ENCODE data around the gene CRKL. TPM values are rescaled to one million over a fixed set of nuclear protein-coding genes. Genes with fewer than 3 reads are reported as not detected.

Gene CRKL
- total and polyA plus RNA-seq, 8 donors, result 9.1 to 29.4 (median 18.3) TPM

DNA sequence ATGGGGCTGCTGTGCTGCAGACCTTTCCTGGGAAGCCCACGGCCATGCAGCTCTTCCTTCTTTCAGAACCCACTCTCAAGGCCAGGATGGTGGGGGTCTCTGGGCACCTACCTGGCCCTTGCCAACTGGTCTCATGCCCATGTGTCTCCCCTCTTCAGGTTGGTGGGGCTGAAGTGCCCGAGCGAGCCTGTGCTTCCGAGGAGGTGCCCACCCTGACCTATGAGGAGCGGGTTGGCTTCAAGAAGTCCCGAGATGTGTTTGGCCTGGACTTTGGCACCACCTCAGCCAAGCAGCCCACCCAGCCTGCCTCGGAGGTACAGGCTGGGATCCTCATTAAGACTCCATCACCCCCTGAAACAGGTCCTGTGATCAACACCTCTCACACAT, 74.8 kb downstream of the CRKL start:
- Histone ChIP-seq H3K4me1 (no peaks in the 10 kb centered on the region), H3K36me3 (peaks cover 0 to 23% (median 0%) of the 10 kb centered on the region in 3 donors), H3K27me3 (no peaks in the 10 kb centered on the region), H3K9me3 (no peaks in the 10 kb centered on the region), H3K4me3 (no peak overlapping the region), H3K27ac (no peak overlapping the region)
- DNase-seq, result no peak
- ATAC-seq, result no peak
- WGBS, 2 donors, result 85 to 95% methylated on average over 7 of the region's 7 CpGs
- no peak for TF ChIP-seq CTCF (IDR thresholded peaks at IDR 0.05)
- FAIRE-seq, result no peak
- intact Hi-C loops (cut with DNase I), result no loop called here

GRCh38 chr22:20992456-20993303, 75.5 kb downstream of the CRKL start:
- H3K36me3 ChIP-seq, result peaks cover 0 to 18% (median 0%) of the 10 kb centered on the region in 3 donors
- H3K27ac ChIP-seq, result no peak overlapping the region
- intact Hi-C loops (cut with DNase I), result no loop called here
- 87 to 90% methylated on average over 21 of the region's 21 CpGs for WGBS, 2 donors
- no peaks in the 10 kb centered on the region for H3K4me1 ChIP-seq
- no peak for TF ChIP-seq CTCF (IDR thresholded peaks at IDR 0.05)
- peak in 2 of 6 donors; percentile 51 to 70 for DNase-seq
- FAIRE-seq, result no peak
- H3K27me3 ChIP-seq, result no peaks in the 10 kb centered on the region
- H3K9me3 ChIP-seq, result no peaks in the 10 kb centered on the region
- ATAC-seq, result no peak
- no peak overlapping the region for H3K4me3 ChIP-seq

DNA sequence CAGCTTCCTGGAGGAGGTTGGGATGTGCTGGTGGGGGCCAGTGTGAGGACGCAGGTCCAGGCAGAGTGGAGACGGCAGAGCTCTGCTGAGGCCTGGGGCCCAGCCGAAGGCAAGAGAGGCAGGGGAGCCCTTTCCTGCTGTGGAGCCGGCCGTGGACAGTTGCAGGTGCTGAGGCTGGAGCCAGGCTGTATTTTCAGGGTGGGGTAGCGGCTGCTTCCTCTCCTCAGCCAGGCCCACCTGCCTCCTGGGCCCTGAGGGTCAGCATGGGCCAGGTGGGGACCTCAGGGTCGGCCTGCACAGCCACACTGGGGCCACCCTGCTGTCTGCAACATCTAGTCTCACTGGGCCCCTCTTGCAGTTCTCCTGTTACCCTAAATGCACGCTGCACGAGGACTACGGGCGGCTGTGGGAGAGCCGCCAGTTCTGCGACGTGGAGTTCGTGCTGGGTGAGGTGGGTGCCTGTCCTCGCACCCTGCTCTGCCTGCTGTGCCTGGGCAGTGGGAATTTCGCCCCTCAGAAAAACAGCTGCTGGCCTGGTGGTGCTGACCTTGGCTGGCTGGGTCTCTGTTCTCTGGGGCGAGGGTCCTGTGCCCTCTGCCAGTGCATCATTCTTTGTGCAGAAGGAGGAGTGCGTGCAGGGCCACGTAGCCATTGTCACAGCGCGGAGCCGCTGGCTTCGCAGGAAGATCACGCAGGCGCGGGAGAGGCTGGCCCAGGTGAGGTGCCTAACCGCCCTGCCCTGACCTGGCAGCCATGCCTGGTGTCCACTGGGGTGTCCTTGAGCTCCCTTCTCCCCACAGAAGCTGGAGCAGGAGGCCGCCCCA, 76.3 kb downstream of the CRKL start:
- WGBS, 2 donors, result 93 to 95% methylated on average over 29 of the region's 29 CpGs
- peaks cover 0 to 18% (median 0%) of the 10 kb centered on the region in 3 donors for H3K36me3 ChIP-seq
- FAIRE-seq (no peak), DNase-seq (peak in 2 of 6 donors; percentile 58 to 71), ATAC-seq (no peak)
- H3K27me3 ChIP-seq, result no peaks in the 10 kb centered on the region
- H3K9me3 ChIP-seq, result no peaks in the 10 kb centered on the region
- intact Hi-C loops (cut with DNase I), result no loop called here
- H3K4me3 ChIP-seq, result no peak overlapping the region
- no peak overlapping the region for H3K27ac ChIP-seq
- no peak for TF ChIP-seq CTCF (IDR thresholded peaks at IDR 0.05)
- no peaks in the 10 kb centered on the region for H3K4me1 ChIP-seq

DNA sequence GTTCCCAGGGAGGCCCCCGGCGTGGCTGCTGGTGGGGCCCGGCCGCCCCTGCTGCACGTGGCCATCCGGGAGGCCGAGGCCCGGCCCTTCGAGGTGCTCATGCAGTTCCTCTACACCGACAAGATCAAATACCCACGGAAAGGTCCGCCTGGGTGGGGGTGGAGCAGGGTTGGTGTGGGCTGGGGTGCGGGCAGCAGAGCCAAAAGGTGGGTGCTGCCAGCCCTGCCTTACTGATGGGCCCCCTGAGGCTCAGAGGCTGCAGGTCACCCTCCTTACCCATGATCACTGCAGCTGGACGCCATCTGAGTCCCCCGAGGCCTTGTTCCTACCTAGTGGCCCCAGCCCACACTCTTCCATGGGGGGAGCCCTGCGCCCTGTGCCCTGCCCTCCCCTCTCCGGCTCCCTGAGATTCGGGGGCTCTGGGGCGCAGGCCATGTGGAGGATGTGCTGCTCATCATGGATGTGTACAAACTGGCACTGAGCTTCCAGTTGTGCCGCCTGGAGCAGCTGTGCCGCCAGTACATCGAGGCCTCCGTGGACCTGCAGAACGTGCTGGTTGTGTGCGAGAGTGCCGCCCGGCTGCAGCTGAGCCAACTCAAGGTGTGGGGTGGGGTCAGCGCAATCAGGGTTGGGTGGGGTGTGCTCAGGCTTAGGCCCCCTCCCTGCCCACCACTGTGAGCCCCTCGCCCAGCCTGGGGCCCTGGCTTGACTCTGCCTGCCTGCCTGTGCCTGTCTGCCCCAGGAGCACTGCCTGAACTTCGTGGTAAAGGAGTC, 77.1 kb downstream of the CRKL start:
- H3K36me3 ChIP-seq, result peaks cover 0 to 19% (median 0%) of the 10 kb centered on the region in 3 donors
- TF ChIP-seq CTCF (IDR thresholded peaks at IDR 0.05), result no peak
- WGBS, 2 donors, result 93% methylated on average over 27 to 30 of the region's 30 CpGs
- FAIRE-seq (no peak), ATAC-seq (no peak), DNase-seq (peak in 2 of 6 donors; percentile 41 to 63)
- H3K4me3 ChIP-seq, result no peak overlapping the region
- no peaks in the 10 kb centered on the region for H3K4me1 ChIP-seq
- H3K27me3 ChIP-seq, result no peaks in the 10 kb centered on the region
- no peaks in the 10 kb centered on the region for H3K9me3 ChIP-seq
- intact Hi-C loops (cut with DNase I), result no loop called here
- H3K27ac ChIP-seq, result no peak overlapping the region
